ENCODE measurements around the gene HPSE. TPM values are rescaled to one million over a fixed set of nuclear protein-coding genes. Genes with fewer than 3 reads are reported as not detected.
A peak's percentile ranks its signal among the peaks of the same experiment; 100 is the strongest.

Gene HPSE
- total RNA-seq, 2 donors from 2014 or later, result 0.82 to 1.5 TPM

- no peak for DNase-seq (ENCODE audit: low spot score)
- Histone ChIP-seq H3K36me3 (no peaks in the 10 kb centered on the region), H3K9me3 (no peaks in the 10 kb centered on the region), H3K27me3 (replicated peaks; ENCODE audit: insufficient read depth) (no peaks in the 10 kb centered on the region), H3K27ac (no peak overlapping the region), H3K4me1 (replicated peaks) (no peaks in the 10 kb centered on the region), H3K4me3 (no peak overlapping the region)
- WGBS, result 44% methylated on average over 1 of the region's 1 CpG
- TF ChIP-seq CTCF (IDR thresholded peaks at IDR 0.05) (no peak), POLR2AphosphoS5 (IDR thresholded peaks at IDR 0.05) (no peak), POLR2A (IDR thresholded peaks at IDR 0.05) (no peak)
- intact Hi-C loops (cut with DNase I), result loop anchor here (5.0 to 10.0 kb wide), 3 partner anchors 178 to 361 kb away; partner anchors contain the start of genes LIN54 and SEC31A
Observed at GRCh38 chr4:83255584-83255983, 79.1 kb downstream of the HPSE start.

GRCh38 chr4:83252782-83253405 is 81.8 kb downstream of the HPSE start:
- Histone ChIP-seq H3K27ac (no peak overlapping the region), H3K9me3 (no peaks in the 10 kb centered on the region), H3K4me3 (no peak overlapping the region), H3K36me3 (no peaks in the 10 kb centered on the region), H3K27me3 (replicated peaks; ENCODE audit: insufficient read depth) (no peaks in the 10 kb centered on the region), H3K4me1 (replicated peaks) (no peaks in the 10 kb centered on the region)
- intact Hi-C loops (cut with DNase I), result loop anchor here (10.0 kb wide), 1 partner anchor 358 kb away; the partner anchor contains the start of gene SEC31A
- peak; percentile 59 for DNase-seq (ENCODE audit: low spot score)
- WGBS, result 36% methylated on average over 7 of the region's 7 CpGs
- TF ChIP-seq POLR2A (IDR thresholded peaks at IDR 0.05) (no peak), POLR2AphosphoS5 (IDR thresholded peaks at IDR 0.05) (no peak), CTCF (IDR thresholded peaks at IDR 0.05) (peak in 2 of 4 experiments; percentile 39 to 61)

GRCh38 chr4:83251447-83251830 is 83.2 kb downstream of the HPSE start:
- Histone ChIP-seq H3K27ac (no peak overlapping the region), H3K9me3 (no peaks in the 10 kb centered on the region), H3K4me3 (no peak overlapping the region), H3K4me1 (replicated peaks) (no peaks in the 10 kb centered on the region), H3K27me3 (replicated peaks; ENCODE audit: insufficient read depth) (no peaks in the 10 kb centered on the region), H3K36me3 (no peaks in the 10 kb centered on the region)
- WGBS, result 78% methylated on average over 2 of the region's 2 CpGs
- no peak for DNase-seq (ENCODE audit: low spot score)
- intact Hi-C loops (cut with DNase I), result loop anchor here (10.0 kb wide), 1 partner anchor 357 kb away; the partner anchor contains the start of gene SEC31A
- TF ChIP-seq CTCF (IDR thresholded peaks at IDR 0.05) (no peak), POLR2A (IDR thresholded peaks at IDR 0.05) (no peak), POLR2AphosphoS5 (IDR thresholded peaks at IDR 0.05) (no peak)

- intact Hi-C loops (cut with DNase I), result loop anchor here (10.0 kb wide), 1 partner anchor 356 kb away; the partner anchor contains the start of gene SEC31A
- DNase-seq (ENCODE audit: low spot score), result no peak
- Histone ChIP-seq H3K36me3 (no peaks in the 10 kb centered on the region), H3K4me1 (replicated peaks) (no peaks in the 10 kb centered on the region), H3K9me3 (no peaks in the 10 kb centered on the region), H3K4me3 (no peak overlapping the region), H3K27ac (no peak overlapping the region), H3K27me3 (replicated peaks; ENCODE audit: insufficient read depth) (no peaks in the 10 kb centered on the region)
- WGBS, result 90% methylated on average over 7 of the region's 7 CpGs
- TF ChIP-seq CTCF (IDR thresholded peaks at IDR 0.05) (no peak), POLR2AphosphoS5 (IDR thresholded peaks at IDR 0.05) (no peak), POLR2A (IDR thresholded peaks at IDR 0.05) (no peak)
Observed at GRCh38 chr4:83250687-83251446, 83.8 kb downstream of the HPSE start.
